Esophagus muscularis mucosa (tissue), 4 donors: ENCODE measurements around the gene SCAANT1.

Experiments
- EP300 ChIP-seq: sonication (generic); formaldehyde crosslinking; IDR thresholded peaks from one replicate; pipeline ENCODE4 v1.6.1; 2017; ENCODE audit warnings: antibody characterized with exemption
- POLR2A ChIP-seq: fragments of 450-650 bp; IDR thresholded peaks from one replicate; pipeline ENCODE4 v1.6.1; 2017; ENCODE audit warnings: antibody characterized with exemption, moderate library complexity, mild to moderate bottlenecking, low read depth
- TF ChIP-seq, protein P1 (sequence below), 3 experiments: fragments of 200-600 bp in 2 of 3; fragments of 450-650 bp in 1 of 3; sonication (generic) in 2 of 3; IDR thresholded peaks; one replicate each; pipeline ENCODE4 v1.5.1; 2017 to 2019; ENCODE audit warnings: antibody characterized with exemption in 3 of 3, mild to moderate bottlenecking in 2 of 3, moderate library complexity in 1 of 3

DNA sequence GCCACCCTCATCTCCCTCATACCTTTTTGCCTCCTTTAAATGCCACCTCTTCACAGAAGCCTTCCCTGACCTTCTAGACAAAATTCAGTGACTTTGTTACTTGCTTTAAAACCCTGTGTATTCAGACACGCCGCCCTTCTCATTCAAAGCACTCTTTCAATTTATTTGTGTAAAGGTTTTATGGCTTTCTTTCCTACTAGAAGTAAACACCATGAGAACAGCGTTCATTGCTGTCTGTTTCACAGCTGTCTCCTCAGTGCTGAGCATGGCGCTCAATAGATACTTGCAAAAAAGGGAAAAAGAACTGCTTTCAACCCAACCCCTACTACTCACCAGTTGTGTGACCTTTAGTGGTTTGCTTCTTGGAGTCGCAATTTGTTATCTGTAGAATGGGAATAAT lies 31.5 kb downstream of the SCAANT1 start:
- TF ChIP-seq, protein P1, sequence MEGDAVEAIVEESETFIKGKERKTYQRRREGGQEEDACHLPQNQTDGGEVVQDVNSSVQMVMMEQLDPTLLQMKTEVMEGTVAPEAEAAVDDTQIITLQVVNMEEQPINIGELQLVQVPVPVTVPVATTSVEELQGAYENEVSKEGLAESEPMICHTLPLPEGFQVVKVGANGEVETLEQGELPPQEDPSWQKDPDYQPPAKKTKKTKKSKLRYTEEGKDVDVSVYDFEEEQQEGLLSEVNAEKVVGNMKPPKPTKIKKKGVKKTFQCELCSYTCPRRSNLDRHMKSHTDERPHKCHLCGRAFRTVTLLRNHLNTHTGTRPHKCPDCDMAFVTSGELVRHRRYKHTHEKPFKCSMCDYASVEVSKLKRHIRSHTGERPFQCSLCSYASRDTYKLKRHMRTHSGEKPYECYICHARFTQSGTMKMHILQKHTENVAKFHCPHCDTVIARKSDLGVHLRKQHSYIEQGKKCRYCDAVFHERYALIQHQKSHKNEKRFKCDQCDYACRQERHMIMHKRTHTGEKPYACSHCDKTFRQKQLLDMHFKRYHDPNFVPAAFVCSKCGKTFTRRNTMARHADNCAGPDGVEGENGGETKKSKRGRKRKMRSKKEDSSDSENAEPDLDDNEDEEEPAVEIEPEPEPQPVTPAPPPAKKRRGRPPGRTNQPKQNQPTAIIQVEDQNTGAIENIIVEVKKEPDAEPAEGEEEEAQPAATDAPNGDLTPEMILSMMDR (IDR thresholded peaks at IDR 0.05) = no peak
- no peak for TF ChIP-seq EP300
- TF ChIP-seq POLR2A = no peak
